Stimulated activated CD8-positive, alpha-beta memory T cell treated with anti-CD3 and anti-CD28 coated beads, Interleukin-4, amount 100 ng/mL, for 1 hour (primary cell): Measurements from ENCODE around the gene TM4SF1.
"Not testable (repeated sequence)": the region's sequence is repeated elsewhere in the genome, so short reads cannot be mapped to it uniquely, and the experiment has no call there.

Experiments used
- DNase-seq, 2 donors: peaks; one replicate each; pipeline ENCODE4 v3.0.0-alpha.2; 2020; ENCODE audit warnings: low read depth in 2 of 2, low spot score in 1 of 2

The TM4SF1 gene

DNA sequence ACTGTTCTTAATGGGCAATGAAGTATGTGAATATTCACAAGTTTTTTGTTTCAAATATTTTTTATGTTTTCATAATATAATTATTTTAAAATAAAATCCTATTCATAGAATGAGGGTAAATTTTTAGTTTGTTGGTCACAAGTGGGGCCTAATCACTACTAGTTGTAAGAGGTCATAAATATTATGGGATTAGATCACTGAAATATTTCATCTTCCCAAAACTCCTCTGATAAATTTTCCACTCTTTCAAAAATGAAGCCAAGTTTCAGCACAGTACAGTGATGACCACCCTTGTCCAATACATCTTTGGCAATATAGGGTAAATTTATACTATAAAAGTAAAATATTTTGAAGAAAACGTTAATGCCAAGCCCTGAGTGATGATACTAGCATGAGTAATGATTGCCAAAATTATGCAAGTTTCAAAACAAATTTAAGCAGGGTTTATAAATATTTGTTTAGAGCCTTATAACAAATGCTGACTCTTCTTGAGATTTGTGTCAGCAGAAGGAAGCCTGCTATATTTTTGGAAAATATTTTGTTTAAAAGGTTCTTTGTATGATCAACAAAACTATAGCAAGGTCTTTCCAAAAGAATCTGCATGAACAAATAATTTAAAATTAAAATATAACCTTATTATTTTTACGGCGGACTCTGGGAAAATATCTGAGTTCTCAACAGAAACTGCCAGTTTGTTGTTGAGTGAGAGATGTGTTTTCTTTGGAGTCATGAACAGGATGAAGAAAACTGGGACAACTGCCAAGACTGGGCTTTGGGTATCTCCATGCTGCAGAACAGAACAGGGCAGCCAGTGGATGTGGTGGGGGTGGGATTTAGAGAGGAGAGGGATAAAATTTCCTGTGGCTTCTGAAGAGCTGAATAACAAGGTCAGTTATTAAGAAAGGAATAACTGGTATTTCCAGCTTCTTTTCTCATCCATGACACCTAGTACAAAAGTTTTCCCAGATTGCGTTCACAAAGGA lies 17.9 kb upstream of the TM4SF1 start:
- DNase-seq = no peak

DNA sequence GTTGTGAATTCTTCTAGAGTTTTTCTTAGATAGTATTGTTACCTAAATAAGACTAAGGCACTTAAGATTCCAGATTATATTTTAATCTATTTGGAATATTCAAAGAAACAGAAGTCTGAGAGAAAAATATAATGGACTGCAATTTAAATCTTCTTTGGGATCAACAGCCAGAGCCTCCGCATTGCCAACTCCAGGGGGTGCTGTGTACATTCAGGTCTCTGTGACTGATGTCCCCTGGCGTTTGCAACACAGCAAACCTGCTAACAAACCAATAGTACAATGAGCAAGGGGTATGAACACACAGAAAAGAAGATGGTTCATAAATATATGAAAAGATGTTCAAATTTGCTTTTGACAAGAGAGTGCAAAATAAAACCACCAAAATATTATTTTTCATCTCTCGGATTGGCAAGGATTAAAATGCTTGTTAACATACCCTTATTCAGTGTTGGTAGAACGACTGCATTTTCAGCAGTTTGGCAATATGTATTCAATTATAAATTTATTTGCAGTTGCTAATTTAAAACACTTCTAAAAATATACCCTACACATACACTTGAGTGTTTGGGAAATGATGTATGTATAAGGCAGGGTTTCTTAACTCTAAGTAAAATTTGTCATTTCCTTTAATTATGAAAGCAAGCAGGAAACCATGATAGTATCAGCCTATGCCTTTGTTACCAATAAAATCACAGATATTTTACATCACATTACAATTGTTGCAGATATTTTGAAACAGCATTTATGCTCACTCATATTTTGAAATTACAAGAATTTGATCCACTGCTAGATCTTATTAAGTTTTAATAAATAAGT lies 16.1 kb upstream of the TM4SF1 start:
- DNase-seq = no peak

DNA sequence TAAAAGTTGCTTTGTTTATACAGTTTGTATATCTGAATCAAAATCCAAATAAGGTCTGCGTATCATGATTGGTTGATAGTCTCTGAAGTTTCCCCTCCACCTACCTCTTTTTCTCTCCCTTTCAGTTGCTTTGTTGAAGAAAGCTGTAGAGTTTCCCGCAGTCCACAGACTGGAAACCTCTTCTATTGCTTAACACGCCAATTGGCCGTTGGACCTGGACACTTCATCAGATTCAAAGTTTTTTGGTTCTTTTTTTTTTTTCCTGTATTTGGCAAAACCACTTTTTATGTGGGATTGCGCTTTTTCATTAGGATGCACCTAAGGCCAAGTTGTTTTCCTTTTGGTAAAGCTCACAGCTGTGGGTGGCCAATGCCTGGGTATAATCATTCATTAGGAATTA lies 14.5 kb upstream of the TM4SF1 start:
- DNase-seq = no peak

DNA sequence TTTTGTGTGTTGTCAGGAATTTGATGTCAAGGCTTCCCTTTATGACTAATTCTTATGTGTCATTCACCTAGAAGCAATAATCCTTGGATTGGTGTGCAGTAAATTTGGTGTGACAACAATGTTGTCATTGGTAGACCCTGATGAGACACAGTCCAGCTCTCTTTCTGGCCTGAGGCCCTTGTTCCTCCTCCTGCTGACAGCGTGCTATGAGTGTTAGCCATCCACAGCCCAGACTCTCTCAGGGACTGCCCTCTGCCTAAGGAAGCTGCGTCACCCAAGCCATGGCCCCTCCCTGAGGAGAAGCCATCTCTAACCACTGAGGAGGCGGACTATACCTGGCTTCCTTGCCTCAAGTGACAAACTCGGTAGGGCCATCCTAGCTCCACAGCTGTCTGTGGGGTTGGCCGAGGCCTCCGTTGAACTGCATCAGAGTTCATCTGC lies 13.3 kb upstream of the TM4SF1 start:
- no peak for DNase-seq

GRCh38 chr3:149390294-149390693 lies 12.8 kb upstream of the TM4SF1 start:
- DNase-seq = no peak

DNA sequence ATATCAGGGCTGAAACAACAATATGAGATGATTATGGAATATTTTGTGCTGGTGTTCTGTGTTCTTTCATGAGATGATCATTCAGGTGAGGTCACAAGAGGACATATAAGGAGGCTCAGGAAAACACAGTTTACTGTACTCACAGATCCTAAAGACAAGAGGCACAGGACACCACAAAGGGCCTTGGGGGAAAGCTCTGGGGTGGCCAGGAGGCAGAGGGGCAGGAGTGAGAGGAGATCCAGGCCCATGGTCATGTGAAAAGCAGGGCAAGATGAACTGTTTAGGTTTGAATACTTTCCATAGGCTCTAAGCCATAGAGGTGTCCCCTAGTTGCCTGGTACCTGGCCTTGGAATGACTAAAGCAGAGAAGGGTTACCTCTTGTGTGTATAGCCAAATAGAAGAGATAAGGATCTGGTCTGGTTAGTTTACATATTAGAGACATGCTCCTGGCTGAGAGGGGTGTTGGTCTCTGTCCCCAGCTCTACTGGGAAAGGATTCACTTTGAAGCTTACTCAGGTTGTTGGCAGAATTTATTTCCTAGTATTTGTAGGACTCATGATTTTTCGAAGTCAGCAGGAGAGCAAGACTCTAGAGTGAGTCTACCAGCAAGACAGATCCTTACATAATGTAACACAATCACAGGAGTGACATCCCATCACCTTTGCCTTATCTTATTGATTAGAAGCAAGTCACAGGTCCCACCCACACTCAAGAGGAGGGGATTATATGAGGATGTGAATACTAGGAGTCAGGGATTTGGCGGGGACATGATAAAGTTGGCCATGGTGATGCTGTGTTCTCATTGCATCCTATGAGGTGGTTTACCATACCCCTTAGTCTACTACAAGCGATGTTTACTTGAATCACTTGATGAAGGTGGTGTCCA lies 11.3 kb upstream of the TM4SF1 start:
- DNase-seq = no peak

DNA sequence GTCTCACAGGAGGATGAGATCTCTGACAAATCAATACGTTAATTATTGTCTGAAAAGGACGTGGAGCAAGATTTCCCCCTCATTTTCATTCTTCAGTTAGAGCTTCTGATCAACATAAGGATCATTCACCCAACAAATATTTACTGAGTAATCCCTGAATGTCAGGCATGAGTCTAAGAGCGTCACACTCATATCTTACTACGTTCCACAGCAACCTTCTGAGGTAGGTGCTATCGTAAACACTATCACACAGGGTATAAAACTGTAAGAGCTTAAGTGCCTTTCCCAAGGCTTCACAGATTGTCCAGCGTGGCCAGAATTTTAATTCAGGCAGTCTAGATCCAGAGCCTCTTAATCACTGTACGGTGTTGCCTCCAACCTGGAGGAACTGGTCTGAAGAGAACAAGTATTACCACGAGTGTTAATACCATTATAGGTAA lies 10.6 kb upstream of the TM4SF1 start:
- DNase-seq = no peak

- DNase-seq = no peak
Measured at GRCh38 chr3:149386299-149386606, 8.8 kb upstream of the TM4SF1 start.

GRCh38 chr3:149385617-149386298 lies 8.3 kb upstream of the TM4SF1 start:
- DNase-seq = no peak

- DNase-seq = no peak
Measured at GRCh38 chr3:149384911-149385321, 7.5 kb upstream of the TM4SF1 start.

GRCh38 chr3:149384167-149384566 lies 6.7 kb upstream of the TM4SF1 start:
- no peak for DNase-seq

GRCh38 chr3:149383703-149384102 lies 6.3 kb upstream of the TM4SF1 start:
- DNase-seq = no peak

GRCh38 chr3:149382518-149382917 lies 5.1 kb upstream of the TM4SF1 start:
- DNase-seq = no peak

DNA sequence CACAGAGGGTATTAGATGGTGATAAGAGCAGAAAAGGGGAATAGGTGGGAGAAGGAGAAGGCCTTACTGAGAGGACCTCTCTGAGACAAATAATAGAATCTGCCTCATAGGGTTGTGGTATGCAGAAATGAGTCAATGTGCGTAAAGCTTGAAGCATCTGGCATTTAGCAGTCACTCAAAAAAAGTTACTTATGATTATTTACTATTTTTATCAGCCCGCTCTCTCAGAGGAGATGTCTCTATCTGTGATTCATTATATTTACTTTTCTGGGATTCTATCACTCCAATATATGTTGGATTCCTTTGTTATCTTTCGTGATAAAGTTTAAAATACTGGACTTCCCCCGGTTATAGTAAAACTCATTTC lies 4.6 kb upstream of the TM4SF1 start:
- no peak for DNase-seq

DNA sequence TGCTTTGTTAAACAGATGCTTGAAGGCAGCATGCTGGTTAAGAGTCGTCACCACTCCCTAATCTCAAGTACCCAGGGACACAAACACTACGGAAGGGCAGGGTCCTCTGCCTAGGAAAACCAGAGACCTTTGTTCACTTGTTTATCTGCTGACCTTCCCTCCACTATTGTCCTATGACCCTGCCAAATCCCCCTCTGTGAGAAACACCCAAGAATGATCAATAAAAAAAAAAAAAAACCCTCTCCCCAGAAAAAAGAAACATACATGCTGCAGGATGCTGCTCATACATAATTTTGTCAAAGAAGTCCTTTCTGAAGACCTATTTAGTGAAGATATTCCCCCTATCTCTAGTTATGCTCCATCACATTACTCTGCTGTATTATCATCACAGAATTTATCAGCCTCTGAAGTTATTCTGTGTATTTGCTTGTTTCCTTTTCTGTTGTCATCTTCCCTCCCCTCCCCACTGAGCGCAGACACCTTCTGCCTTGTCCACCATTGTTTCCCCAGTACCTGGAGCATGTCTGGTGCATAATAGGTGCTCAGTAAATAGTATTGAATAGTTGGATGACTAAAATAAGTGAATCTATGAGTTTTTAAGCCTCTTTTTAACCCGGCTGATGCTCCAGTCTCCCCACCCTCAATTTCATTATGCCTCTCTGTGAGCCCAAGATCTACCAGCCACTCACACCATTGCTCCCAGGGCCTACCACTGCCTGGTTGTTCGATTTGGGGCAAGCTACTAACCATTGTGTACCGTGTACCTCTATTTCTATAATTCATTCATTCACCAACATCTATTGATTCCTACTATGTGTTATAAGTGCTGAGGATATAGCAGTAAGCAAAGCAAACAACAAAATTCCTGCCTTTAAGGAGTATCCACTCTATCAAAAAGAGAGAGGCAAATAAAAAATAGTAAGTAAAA lies 4.0 kb upstream of the TM4SF1 start:
- no peak for DNase-seq

- not testable (repeated sequence) for DNase-seq
Measured at GRCh38 chr3:149380220-149380619, 2.8 kb upstream of the TM4SF1 start.

GRCh38 chr3:149378478-149379309 lies 1.2 kb upstream of the TM4SF1 start:
- DNase-seq = no peak

GRCh38 chr3:149376718-149377407 lies 586 bp downstream of the TM4SF1 start:
- no peak for DNase-seq
